NCI-H1417 treated with DMSO at 0.1 percent for 48 hours (cell line): Measurements from ENCODE around the gene SLC33A1.
A peak's percentile ranks its signal among the peaks of the same experiment; 100 is the strongest.
"Not testable (repeated sequence)": the region's sequence is repeated elsewhere in the genome, so short reads cannot be mapped to it uniquely, and the experiment has no call there.

Experiments
- DNase-seq: peaks from one replicate; lab custom pipeline; 2025; lab: John Stamatoyannopoulos, UW

Gene SLC33A1

GRCh38 chr3:155861476-155862183 lies 7.4 kb upstream of the SLC33A1 start:
- no peak for DNase-seq

- DNase-seq = not testable (repeated sequence)
Measured at GRCh38 chr3:155860424-155860823, 6.2 kb upstream of the SLC33A1 start.

- DNase-seq = peak; percentile 11
Measured at GRCh38 chr3:155859859-155860258, 5.6 kb upstream of the SLC33A1 start.

GRCh38 chr3:155853214-155854140 lies 750 bp downstream of the SLC33A1 start:
- no peak for DNase-seq

- DNase-seq = no peak
Measured at GRCh38 chr3:155852341-155852740, 1.9 kb downstream of the SLC33A1 start.

GRCh38 chr3:155849404-155849803 lies 4.8 kb downstream of the SLC33A1 start:
- not testable (repeated sequence) for DNase-seq

- DNase-seq = no peak
Measured at GRCh38 chr3:155847993-155848392, 6.2 kb downstream of the SLC33A1 start.

- DNase-seq = no peak
Measured at GRCh38 chr3:155846119-155846518, 8.1 kb downstream of the SLC33A1 start.

- no peak for DNase-seq
Measured at GRCh38 chr3:155843569-155843968, 10.7 kb downstream of the SLC33A1 start.

GRCh38 chr3:155835341-155836071 lies 18.7 kb downstream of the SLC33A1 start:
- DNase-seq = no peak

GRCh38 chr3:155828490-155829098 lies 25.6 kb downstream of the SLC33A1 start:
- DNase-seq = not testable (repeated sequence)

GRCh38 chr3:155815030-155815545 lies 39.1 kb downstream of the SLC33A1 start:
- no peak for DNase-seq

- not testable (repeated sequence) for DNase-seq
Measured at GRCh38 chr3:155813224-155813623, 41.0 kb downstream of the SLC33A1 start.

GRCh38 chr3:155809181-155809580 lies 45.0 kb downstream of the SLC33A1 start:
- DNase-seq = no peak

- DNase-seq = no peak
Measured at GRCh38 chr3:155807823-155808222, 46.4 kb downstream of the SLC33A1 start.

- peak; percentile 66 for DNase-seq
Measured at GRCh38 chr3:155805802-155806618, 48.2 kb downstream of the SLC33A1 start, which contains the start of gene C3orf33. TSS of gene C3orf33 (minus strand) at chr3:155806278. CDS start at chr3:155806252, 26 bp downstream.

- no peak for DNase-seq
Measured at GRCh38 chr3:155805204-155805801, 48.9 kb downstream of the SLC33A1 start.

- no peak for DNase-seq
Measured at GRCh38 chr3:155804323-155804722, 49.9 kb downstream of the SLC33A1 start.

- DNase-seq = no peak
Measured at GRCh38 chr3:155792532-155792931, 61.7 kb downstream of the SLC33A1 start.

GRCh38 chr3:155791190-155791589 lies 63.0 kb downstream of the SLC33A1 start:
- no peak for DNase-seq
